RKO (cell line): Measurements from ENCODE around the gene CD4.

ENCODE experiments used
- DNase-seq: peaks from one replicate; pipeline ENCODE4 v3.0.0-alpha.2; 2016; ENCODE audit warnings: low spot score

Gene CD4

DNA sequence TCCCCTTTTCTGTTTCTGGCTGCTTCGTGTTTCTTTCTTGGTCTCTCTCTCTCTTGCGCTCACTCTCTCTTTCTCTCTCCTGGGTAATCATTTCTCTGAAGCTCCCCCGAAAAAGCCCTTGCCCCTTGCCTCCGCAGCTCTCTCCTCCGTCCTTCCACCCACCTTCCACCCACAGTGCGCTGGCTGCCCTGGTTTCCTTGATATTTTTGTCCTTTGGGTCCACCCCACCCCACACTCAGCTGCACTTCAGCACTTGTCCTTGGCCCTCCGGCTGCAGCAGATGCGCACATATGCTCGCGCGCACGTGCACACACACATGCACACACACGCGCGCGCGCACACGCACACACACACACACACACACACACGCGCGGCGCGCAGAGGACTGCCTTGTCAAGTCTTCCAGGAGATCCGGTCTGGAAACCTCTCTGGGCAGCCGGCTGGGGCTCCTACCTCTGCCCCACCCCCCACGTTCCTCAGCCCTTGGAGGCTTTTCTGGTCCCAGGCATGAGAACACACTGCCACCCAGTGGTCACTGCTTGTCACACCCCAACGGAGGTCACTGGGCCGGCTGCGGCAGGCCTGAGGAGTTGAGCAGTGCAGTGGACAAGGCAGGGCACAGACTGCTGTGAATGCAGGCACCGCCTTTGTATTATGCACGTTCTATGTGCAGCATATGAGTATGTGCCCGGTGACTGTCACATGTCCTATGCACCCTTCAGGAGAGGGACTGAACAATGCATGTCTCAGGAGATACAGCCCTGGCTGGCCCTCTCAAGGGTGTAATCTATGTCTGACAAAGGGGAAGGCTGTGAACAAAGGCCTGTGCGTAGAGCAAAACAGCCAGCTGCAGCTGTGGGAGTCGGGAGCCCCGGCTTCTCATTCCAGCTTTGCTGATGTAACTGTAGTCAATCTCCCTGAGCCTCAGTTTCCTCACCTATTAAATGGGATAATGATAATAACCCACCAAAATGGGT lies 10.5 kb upstream of the CD4 start:
- DNase-seq = peak; percentile 90

DNA sequence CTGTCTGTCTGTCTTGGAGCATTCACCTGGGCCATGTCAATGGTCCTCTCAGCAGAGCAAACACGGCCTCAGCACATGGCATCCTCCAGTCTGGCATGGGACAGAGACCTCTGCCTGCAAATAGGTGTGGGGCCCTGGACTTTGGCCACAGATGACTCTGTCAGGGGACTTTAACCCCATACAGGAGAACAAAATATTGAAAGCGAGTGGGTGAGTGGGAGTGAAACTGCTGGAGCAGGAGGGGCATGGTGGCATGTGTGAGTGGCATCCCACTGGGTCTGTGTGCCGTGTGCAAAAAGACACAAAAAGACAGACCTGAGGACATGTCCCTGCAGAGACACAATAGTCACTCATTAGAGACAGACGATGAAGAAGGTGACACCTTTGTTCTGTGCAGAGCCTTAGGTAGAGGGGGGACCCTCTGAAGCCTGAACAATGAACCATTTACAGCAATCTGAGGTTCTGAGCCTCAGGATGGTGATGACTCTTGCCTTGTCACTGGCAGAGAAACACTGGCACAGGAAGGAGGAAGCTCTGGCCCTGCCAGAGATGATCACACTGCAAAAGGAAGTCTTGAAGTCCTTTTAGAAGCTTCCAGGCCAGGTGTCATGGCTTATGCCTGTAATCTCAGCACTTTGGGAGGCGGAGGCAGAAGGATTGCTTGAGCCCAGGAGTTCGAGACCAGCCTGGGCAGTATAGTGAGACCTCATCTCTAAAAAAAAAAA lies 9.5 kb upstream of the CD4 start:
- DNase-seq = no peak

DNA sequence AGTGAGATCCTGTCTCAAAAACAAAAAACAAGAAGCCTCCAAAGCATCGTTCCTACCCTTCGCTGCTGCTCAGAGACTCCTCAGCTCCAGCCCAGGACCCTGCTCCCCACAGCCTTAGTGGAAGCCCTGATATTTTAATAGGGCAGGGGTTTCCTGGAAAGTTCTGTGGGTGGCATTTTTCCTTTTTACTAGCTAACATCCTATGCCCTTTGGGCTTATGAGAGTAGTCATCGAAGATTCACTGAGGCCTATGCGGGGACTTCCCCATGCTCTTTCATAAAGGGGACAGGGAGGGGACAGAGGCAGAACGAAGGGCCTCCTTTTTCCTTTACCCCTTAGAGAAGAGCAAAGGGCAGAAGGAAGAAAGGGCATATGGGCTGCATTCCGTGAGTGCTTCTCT lies 8.8 kb upstream of the CD4 start:
- DNase-seq = no peak

DNA sequence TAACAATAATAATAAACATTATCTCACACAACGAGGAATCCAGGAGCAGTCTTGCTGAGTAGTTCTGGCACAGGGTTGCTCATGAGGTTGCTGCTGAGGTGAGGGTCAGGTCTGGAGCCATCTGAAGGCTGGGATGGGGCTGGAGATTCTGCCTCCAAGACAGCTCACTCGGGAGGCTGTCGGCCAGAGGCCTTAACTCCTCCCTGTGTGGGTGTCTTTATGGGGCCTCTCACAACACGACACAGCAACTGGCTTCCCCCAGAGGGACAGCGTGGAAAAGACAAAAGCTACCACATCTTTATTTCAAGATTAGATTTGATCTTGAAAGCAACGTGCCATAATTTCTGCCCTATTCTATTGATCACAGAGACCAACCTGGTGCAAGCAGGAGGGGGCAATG lies 7.2 kb upstream of the CD4 start:
- DNase-seq = no peak

DNA sequence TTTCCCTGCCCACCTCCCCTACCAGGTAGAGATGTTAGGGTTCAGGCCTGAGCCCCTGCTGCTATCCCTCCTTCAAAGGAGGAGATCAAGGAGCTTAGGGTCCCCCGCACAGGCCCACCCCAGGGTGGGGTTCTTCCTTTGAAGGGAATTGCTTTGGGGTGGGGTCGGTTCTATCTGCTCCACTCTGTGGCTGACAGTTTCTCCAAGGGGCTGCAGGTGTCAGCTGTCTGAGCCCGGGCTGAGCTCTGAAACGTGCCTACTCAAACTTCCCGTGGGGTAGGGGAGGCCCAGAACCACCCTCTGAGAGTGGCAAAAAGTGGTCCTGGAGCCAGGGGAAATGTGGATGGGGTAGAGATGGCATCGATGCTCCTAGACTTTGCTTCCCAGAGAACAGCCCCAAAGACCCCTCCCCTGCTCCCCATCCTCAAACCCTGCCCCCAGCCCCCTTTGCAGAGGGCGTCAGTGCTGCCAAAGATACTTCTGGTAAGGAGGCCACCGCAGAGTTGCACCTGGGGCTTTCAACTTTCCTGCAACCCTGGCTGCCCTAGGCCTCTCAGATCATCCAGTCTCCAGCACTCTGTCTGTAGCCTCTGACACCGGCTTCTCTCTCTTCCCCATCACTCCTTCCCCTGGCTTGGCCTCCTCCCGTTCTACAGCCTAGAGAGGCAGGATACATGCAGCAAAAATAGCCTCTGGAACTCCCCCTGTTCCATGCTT lies 6.3 kb upstream of the CD4 start:
- no peak for DNase-seq

DNA sequence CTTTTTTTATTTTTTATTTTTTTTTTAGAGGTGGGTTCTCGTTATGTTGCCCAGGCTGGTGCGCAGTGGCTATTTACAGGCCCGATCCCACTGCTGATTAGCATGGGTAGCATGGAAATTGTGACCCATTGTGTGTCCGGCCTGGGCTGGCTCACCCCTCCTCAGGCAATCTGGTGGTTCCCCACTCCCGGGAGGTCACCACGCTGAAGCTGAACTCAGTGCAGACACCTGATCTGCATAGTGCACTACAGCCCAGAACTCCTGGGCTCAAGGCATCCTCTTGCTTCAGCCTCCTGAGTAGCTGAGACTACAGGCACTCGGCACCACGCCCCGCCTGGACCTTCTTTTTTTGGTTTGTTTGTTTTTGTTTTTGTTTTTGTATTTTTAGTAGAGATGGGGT lies 5.5 kb upstream of the CD4 start:
- DNase-seq = no peak

DNA sequence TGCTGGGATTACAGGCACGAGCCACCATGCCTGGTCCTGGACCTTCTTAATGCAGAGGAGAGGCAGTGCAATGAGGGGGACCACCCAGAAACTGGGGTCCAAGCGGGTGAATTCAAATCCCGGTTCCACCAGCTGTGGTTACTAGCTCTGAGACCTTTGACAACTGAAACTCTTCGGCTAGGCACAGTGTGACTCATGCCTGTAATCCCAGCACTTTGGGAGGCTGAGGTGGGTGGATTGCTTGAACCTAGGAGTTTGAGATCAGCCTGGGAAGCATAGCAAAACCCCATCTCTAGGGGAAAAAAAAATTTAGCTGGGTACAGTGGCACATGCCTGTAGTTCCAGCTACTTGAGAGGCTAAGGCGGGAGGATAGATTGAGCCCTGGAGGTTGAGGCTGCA lies 5.0 kb upstream of the CD4 start:
- DNase-seq = no peak

DNA sequence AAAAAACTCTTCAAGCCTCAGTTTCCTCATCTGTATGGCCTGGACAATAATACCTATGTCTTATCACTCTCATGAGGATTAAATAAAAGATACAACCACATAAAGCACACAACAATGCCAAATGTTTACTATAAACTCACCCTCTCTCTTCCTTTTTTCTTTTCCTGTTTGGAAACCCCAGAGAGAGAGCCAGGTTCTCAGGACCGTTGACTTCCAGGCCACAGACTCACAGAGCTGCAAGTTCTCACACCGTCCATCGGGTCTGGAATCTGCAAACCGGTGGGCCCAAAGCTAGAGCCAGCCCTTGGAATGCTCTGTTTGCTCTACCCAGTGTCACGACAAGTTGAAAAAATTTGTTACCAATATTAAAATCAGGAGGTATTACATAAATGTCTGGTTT lies 4.6 kb upstream of the CD4 start:
- no peak for DNase-seq

DNA sequence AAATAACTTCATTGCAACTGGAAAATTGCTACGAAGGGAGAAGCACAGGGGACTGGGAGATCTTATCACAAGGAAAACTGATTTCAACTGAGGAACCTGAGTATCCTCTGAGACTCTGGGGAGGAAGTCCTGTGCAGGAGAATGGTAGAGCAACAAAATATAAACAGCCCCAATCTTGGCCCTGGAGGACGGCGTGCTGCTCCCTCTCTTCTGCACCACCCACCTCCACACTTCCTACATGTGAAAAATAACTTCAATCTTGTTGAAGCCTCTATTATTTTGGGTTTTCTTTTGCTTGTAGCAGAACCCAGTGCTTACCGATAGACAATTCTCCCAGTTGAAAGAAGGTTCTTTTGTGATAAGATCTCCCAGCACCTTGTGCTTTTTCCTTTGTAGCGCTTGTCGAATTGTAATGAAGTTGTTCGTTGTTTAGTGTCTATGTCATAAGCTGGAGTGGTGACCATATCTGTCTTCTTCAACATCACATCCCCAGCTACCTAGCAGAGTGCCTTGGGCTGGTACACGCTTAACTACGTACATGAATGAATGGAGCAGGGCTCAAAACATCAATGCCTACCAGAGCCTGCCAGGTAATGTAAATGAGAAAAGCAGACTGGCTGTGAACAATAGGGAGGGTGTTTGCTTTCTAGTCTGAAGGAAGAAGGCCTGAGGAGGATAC lies 2.8 kb upstream of the CD4 start:
- DNase-seq = no peak

DNA sequence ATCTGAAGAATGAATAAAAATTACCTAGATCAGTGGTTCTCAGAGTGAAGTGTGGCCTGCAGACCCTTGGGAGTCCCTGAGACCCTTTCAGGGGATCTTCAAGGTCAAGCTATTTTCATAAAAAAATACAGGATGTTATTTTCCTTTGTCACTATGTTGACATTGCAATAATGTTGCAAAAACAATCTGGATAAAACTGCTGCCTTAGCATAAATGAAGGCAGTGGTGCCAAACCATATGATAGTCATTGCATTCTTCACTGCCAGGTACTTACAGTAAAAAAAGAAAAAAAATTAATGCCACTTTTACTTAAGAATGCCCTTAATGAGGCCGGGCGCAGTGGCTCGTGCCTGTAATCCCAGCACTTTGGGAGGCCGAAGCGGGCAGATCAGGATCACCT lies 2.0 kb upstream of the CD4 start:
- no peak for DNase-seq

DNA sequence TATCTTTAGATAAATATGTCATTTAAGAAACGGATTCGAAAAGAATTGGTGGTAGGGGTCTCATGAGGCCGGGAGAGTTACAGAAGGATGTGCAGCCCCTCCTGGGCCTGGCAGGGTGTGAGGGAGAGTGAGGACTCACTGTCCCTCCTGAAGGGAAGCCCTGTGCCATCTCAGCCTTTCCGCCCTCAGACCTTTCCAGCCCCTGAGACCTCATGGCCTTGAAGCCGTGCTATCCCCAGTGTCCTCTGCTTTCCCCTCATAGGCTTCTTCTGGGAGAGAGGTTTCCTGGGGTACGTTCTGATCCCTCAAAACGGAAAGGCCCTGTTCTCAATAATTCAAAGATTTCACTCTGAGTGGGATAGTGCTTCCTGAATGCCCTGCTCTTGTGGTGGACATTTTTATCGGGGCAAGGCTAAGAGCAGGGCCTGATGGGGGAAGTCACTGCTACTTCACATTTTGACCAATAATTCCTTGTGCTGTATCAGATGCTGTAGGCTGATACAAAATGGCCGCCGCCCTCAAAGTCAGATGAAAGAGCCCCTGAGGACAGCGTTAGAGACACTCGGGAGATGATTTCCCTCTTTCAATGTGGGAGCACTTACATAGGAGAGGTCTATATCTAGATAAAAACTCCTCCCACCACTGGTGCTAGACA lies 1.3 kb downstream of the CD4 start:
- no peak for DNase-seq

DNA sequence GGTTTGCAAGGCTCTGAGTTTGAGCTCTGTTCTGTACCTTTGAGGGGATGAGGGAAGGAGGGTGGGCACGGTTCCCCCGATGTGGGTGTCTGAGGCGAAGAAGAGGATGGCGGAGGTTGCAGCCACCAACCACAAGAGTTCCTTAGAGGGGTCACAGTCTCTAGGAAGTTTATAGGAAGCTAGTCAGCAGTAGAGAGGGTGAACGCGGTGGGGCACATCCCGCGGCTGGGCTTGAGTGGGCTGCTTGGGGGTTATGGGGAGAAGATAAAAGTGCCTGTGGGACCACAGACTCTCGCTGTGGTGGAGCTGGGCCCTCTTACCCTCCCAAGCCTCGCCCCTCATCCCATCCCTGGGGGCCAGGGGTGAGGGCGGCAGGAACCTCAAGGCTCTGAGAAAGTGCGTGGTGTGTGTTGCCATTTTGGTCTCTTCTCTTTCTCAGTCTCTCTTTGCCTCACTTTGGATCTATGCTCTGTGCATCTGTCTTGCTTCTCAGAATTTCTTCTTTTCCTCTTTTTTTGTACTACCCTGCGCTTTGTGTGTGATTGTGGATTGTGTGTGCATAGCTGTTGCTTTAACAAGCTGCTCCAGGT lies 2.7 kb downstream of the CD4 start:
- no peak for DNase-seq

DNA sequence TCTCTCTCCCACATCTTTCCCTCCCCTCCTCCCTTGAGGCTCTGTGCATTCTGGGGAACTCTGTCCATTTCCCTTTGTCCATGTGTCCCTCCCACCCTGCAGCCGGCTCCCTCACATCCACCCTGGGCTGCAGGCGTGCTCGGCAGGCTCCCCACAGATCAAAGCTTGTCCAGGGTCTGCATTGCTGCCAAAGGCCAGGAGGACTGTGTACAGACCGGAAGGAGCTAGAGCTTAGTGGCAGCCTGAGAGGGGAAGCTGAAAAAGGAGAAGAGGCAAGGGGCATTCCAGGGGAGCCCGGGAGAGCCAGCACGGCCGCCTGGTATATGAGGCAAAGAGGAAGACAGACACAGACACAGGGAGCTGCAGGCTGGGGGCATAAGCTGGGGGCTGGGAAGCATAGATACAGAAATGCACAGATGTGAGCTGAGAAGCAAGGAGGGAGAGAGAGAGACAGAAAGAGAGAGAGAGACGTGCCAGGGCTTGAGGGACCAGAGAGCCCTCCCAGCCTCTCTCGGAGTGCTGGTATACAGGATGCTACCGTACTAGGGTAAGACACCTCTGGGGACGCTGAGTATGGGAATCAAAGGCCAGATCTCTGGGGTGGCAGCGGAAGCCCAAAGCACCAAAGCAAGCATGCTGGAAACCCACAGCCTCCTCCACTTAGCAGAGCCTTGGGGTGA lies 3.3 kb downstream of the CD4 start:
- DNase-seq = no peak

DNA sequence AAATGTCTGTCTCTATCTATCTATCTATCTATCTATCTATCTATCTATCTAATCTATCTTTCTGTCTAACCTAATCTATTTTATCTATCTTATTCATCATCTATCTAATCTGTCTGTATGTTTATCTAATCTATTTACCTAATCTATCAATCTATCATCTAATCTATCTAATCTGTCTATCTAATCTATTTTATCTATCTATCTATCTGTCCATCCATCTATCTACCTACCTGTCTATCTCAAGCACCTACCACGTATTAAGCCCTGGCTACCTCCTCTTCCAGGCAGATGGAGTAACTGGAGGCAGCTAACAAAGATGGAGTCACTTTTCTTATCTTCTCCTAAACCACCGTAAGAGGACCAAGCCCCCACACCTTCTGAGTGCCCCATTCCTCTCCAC lies 5.8 kb downstream of the CD4 start:
- no peak for DNase-seq

DNA sequence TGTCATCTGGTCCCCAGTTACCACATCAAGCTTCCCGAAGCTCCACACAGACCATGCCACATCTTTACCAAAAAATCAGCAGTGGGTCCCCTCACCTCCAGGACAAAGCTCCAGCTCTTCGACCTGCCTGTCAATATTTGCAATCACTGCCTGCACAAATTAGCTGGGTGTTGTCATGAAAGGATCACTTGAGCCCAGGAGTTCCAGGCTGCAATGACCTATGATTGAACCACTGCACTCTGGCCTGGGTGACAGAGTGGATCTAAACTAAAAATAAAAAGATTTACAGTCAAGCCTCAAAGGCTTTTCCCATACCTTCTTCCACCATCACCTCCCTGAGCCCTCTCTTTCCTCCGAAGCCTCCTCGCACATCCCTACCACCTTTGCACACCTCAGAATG lies 7.2 kb downstream of the CD4 start:
- no peak for DNase-seq

DNA sequence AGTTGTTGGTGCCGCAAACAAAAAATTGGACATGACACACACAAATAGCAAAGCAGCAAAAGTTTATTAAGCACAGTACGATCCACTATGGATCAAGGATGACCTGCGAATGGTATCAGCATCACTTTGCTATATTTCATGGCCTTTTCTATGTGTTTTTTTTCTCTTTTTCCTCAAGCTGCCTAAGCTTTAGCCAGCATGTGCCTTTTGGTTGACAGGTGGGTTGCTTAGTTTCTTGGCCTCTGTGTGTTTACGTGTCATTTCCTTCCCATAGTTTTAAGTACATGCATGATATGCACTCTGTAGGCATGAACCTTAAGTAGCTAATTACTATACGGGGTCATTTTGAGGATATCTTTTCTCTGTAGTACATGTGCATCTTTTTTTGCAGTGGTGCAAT lies 9.8 kb downstream of the CD4 start:
- DNase-seq = no peak

DNA sequence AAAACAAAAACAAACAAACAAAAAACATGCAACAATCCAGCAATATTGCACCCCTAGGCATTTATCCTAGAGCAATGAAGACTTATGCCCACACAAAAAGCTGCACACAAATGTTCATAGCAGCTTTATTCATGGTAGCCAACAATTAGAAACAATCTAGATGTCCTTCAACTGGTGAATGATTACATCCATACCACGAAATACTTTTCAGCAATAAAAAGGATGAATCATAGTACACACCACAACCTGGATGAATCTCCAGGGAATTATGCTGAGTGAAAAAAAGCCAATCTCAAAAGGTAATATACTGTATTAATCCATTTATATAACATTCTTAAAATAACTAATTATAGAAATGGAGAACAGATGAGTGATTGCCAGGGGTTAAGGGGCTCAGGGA lies 17.8 kb downstream of the CD4 start:
- DNase-seq = no peak

DNA sequence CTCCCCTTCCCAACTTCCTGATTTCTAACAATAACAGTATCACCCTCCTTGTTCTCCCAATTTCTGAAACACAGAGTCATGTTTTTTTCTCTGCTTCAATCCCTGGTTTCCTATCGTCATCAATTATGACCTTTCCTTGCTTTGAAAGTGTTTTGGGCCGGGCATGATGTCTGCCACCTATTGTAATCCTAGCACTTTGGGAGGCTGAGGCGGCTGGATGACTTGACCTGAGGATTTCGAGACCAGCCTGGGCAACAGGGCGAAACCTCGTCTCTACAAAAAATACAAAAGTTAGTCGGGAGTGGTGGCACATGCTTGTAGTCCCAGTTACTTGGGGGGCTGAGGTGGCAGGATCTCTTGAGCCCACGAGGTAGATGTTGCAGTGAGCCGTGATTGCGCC lies 19.7 kb downstream of the CD4 start:
- DNase-seq = no peak

DNA sequence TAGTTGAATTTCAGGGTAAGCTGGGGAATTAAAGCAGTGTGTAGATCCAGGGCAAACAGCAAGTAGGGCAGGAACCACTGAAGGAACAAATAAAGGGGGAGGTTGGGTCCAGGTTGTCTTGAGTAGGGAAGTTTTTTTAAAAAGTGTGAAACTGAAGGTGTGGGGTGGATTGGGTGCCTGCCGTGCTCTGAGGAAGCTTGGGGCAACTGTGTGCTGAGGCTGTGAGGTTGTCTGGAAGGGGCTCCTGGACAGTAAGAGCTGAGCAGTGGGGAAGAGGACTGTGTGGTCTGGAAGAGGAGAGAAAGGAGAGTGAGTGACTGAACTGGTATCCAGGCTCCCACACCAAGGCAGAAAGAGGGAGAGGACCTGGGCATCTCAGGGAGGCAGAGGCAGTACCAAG lies 21.4 kb downstream of the CD4 start:
- DNase-seq = no peak

DNA sequence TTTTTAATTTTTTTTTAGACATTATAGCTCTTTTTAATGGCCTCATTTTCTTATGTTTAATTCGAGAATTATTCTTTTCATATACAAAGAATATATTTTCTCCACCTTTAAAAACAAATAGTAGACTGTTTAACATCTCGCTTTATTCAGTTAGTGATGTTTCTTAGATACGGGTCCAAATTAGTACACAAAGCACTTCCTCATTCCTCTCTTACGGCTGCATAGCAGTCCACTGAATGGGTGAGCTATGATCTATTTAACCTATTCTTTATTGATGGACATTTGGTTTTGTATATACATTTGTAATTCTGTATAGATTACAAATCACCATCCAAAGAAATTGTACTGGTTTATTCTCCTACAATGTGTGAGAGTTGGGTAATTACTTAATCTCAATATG lies 24.0 kb downstream of the CD4 start:
- DNase-seq = no peak

DNA sequence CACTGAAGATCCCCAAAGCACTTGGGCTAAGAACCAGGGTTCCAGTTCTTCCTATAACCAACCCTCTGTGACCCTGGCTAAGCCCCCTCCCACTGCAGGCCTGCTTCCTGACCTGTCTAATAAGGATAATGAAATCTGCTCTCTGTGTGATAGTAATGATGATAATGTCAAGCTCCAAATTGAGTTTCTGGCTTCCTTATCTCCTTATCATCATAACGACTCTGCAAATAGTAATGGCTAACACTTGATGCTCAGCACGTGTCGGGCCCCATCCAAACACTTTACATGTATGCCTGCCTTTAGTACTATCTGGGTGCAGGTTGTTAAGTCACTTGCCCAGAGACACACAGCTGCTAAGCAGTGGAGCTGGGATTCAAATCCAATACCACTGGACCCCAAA lies 27.3 kb downstream of the CD4 start:
- DNase-seq = no peak
